Left lobe of liver (tissue), 2 donors: ENCODE measurements around the gene LRBA. TPM values are rescaled to one million over a fixed set of nuclear protein-coding genes. Genes with fewer than 3 reads are reported as not detected.
"Not testable (repeated sequence)": the region's sequence is repeated elsewhere in the genome, so short reads cannot be mapped to it uniquely, and the experiment has no call there.

Experiments used
- ATAC-seq: fragments of 200-7000 bp; cut with Tn5 transposase; one replicate; pipeline ENCODE4 v1.9.1; 2020; ENCODE audit warnings: mild to moderate bottlenecking, moderate library complexity
- DNase-seq: peaks from one replicate; pipeline ENCODE4 v3.0.0-alpha.2; 2020; ENCODE audit warnings: low spot score
- total RNA-seq: library from RNA; stranded (reverse); gene quantifications from one replicate; pipeline ENCODE4 v1.2.1, GENCODE V29; 2021
- donor health status: DM: no; HTN: no; CAD: no; lungs with moderate emphysema.
- donor health status: DM: no; HTN: yes; CAD: no.

Gene LRBA
- total RNA-seq, 1 donor from 2014 or later, result 26.7 TPM

DNA sequence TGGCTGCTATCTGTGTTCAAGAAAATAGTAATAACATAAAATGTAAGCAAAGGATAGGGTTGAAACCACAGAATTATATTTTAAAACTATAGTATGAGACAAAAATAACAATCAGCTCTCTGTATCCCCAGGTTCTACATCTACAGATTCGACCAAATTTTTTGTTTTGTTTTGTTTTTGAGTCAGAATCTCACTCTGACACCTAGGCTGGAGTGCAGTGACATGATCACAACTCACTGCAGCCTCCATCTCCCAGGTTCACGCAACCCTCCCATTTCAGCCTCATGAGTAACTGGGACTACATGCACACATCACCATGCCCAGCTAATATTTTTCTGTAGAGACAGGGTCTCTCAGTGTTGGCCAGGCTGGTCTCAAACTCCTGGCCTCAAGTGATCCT is 319.9 kb downstream of the LRBA start:
- DNase-seq, result no peak
- no peak for ATAC-seq

DNA sequence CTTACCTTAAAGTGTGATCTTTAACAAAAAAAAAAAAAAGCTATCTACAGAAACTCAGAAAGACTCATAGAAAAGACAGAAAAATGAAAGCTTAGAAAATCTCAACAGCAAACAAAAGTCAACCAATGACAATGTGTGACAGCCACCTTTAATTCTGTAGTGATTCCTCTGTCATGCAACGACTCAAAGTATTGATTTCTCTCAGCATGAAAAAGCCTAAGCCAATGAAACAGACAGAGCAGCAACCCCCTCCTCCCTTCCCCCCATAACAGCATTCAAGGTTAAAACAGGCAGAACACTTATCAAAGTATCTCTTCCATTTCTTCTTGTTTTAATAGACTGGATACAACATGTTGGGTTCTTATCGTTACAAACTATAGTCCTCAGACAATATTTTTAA is 320.6 kb downstream of the LRBA start:
- peak; percentile 63 for ATAC-seq
- DNase-seq, result no peak

DNA sequence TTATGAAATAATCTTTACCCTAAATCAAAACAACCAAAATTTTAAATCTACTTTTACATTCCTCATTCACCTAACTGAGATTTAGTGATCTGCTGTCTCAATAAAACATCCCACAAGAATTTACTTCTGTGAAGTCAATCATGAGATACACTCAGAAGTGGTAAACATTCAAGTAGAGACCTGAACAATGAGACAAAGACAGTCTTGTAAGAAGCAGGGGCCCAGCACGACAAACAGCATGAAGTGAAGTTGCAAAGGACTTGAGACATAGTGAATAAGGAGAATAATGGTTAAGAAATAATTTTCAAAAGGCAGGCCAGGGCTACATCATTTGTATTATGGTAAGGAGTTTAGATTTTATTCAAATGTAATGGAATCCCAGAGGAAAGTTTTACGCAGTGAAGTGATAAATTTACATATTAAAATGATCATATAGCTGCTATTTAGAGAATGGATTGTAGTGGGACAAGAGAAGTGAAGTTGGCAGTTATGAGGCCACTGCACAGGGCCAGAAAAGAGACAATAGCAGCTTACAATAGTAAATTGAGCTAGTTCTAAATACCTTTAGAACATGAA is 331.2 kb downstream of the LRBA start:
- DNase-seq, result no peak
- no peak for ATAC-seq

DNA sequence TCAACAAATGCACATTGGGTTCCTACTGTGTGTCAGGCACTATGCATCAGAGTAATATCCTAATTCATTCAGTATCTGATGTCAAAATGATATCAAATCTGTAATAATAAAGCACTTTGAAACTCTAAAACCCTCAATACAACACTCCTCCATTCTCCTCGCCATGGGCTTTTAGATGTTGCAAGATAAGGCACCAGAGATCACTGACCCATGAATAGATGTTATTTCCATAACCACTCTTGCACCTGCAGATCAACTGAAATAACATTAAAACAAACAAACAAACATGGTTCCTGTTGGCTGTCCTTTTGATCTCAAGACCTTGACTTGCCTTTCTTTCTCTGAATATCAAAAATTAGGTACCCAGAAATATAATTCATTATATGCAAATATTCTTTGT is 333.0 kb downstream of the LRBA start:
- DNase-seq (no peak), ATAC-seq (no peak)

DNA sequence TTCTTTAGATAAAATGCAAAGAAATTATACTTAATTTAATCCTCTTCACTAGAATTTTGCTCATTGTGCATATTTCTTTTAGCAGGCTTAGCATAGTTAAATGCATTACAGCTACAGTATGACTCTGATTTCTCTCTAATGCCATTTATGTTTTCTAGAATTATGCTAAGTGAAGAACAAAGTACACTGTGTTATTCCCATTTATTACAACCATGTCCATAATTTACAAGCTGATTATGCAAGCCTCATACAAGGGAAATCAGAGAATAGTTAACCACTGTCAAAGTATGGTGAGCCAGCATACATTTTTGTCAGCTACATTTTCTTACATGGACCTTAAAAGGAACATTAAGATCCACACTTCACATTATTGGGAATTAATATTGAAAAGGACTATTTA is 334.0 kb downstream of the LRBA start:
- DNase-seq (no peak), ATAC-seq (no peak)

DNA sequence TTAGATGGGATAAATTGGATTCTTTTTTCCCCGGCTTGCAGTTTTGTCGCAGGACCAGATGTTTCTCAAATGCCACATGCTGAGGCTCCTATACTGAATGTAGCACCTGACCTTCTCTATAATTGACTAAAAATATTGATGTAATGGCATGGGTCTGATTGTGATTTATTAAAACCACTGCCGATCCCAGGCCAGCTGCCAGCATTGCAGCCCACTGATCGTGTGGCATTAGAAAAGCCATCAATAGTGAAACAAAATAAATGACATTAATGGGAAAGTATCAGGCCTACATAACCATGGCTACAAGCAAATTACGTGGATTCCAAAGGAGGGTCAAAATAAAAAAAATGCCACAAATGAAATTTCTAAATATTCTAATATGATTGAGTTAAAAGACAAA is 334.4 kb downstream of the LRBA start:
- ATAC-seq, result no peak
- DNase-seq, result no peak

DNA sequence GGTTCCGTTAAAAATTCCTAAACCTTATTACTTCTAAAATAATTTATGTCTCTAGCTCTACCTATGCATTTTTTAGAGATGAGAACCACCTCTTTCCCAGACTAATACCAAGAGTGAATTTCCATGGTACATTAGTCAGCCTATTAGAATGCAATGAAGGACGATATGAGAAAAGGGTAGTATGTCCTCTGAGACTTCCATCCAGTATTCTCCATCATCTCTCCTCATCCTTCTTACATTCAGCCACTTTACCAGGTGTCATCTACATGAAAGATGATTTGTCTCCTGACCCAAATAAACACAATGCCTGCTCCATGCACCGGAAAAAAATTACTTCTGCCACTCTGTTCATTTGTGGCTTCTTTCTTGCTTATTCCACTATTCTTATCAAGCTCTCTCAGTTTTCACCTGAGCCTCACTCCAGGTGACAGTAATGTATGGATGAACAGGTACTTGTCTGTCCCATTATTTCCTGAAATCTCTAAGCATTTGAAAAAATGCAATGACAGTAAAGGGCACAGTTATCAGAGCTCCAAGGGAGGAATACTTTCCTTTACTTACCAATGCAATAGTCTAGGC is 335.2 kb downstream of the LRBA start:
- ATAC-seq, result peak; percentile 45
- no peak for DNase-seq

DNA sequence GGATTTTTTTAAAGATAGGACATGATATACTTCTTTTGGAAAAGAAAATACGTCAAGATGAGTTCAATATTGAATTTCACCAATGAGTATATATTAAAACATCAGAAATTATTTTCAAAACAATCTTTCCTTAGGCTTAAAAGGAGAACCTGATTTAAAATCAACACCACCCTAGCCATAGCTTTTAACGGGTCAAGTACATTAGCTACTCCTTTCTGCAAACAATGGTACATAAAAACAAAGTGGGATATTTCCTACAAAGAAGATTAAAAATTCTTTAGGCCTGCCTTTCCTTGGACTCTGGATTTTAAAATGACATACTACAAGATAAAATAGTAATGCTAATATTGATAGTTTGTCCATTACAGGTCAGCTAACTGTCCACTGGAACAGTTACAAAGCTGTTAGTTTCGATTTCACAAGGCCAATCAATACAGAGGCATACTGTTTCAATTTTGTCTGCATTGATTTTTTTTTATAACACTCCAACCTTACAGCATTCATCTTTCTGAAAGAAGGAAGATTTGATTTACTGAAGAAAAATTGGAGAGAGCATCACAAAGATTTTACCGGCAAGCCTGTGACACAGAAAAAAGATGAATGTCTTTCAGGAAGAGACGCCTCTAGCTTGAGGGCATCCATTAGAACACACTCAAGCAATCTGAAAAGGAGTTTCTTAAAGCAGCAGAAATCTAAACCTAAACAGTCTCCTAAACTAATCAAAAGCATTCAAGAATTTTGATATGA is 335.9 kb downstream of the LRBA start:
- ATAC-seq, result peak; percentile 89
- no peak for DNase-seq

DNA sequence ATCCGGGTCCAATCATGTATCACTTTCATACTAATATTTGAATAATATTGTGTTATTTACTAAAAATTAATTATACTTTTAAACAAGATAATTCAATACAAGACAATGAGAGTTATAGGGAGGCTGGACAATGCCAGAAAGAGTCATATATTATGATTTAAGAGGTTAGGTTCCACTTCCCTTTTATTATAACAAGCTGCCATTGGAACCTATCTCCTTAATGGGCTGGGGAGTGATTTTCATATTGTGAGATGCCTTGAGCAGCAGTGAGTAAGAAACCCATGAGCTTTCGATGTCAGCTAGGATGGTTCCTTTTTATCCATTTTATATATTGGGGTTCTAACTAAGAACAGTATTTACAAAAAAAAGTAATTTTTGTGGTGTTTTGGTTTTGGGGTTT is 341.3 kb downstream of the LRBA start:
- DNase-seq (no peak), ATAC-seq (no peak)

DNA sequence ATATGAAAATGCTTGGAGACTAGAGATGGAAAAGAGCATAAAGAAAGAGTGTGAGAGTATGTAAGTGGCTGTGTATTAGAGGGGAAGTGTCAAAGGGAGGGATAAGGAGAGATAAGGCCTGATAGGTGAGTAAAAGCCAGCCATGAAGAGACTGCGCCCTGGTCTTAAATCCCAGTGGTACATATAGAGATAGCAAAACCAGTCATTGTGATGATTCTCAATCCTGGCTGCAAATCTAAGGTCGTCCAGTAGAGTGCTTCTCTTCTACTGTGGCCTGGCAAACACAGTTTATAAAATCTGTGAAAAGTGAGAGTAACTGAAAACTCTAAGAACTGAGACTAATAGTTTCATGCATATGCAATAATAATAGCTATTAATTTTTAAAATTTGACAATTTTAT is 346.3 kb downstream of the LRBA start:
- DNase-seq (no peak), ATAC-seq (no peak)

DNA sequence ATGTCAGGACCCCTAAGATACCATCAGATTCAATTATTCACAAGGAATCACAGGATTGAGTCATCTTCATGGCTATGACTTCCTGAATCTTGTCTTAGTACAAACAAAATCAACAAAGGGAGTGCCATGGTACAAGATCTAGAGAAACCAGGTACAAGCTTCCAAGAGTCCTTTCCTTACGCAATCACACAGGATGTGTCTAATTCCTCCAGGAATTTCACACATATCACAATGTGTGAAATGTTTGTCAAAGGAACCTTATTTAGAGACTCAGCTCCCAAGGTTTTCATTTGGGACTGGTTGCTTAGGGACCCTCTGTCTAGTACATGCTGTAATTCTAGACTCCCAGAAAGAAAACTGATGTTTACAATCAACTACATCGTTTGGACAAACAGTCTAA is 350.1 kb downstream of the LRBA start:
- DNase-seq (no peak), ATAC-seq (no peak)

DNA sequence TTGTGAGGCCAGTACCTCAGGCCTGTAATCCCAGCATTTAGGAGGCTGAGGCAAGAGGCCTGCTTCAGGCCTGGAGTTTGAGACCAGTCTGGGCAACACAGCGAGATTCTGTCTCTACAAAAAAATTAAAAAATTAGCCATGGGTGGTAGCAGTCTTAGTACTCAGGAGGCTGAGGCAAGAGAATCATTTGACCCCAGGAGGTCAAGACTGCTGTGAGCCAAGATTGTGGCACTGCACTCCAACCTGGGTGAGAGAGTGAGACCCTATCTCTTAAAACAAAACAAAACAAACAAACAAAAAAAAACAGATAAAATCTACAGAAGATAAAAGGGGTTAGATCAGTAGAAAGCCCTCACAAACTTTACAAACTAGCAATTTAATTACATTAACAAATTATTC is 352.4 kb downstream of the LRBA start:
- no peak for DNase-seq
- ATAC-seq, result no peak

DNA sequence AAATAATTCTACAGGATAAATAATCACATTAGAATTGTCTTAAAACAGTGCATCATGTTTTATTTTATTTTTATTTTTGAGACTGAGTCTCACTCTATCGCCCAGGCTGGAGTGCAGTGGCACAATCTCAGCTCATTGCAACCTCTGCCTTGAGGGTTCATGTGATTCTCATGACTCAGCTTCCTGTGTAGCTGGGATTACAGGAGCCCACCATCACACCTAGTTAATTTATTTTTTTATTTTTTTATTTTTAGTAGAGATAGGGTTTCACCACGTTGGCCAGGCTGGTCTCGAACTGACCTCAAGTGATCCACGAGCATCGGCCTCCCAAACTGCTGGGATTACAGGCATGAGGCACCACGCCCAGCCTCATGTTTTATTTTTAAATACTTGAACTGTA is 353.5 kb downstream of the LRBA start:
- not testable (repeated sequence) for DNase-seq, ATAC-seq

DNA sequence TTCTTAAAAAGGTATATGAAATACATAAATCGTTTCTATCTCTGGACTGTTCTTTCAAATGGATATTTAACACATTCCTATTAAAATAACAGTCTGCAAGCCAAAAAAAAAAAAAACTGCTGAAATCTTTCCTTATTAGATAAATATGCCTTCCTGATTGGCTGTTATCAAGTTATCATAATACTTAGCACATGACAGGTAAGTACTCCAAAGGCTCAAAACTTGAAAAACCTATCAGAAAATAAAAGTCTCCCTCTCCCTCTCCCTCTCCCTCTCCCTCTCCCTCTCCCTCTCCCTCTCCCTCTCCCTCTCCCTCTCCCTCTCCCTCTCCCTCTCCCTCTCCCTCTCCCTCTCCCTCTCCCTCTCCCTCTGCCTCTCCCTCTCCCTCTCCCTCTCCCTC is 356.8 kb downstream of the LRBA start:
- not testable (repeated sequence) for ATAC-seq

DNA sequence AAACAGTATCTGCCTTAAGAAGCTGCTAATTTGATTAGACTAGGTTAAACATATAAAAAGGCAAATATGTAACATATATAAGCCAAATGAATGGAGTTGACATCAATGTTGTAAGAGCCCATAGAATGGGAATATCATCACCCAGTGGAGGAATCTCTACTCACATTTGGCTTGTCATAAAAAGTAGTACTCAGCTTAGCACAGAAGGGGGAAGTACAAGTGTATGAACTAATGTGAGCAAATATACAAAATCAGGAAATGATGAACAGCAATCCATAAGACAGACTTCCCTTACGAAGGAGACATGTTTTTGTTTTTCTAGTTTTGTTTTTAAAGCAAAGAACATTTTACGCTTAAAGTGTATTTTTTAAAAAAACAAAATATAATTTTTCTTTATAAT is 358.2 kb downstream of the LRBA start:
- DNase-seq (no peak), ATAC-seq (no peak)

More for the DNA sequence above, 356.8 kb downstream of the LRBA start:
- DNase-seq, result not testable (repeated sequence)

DNA sequence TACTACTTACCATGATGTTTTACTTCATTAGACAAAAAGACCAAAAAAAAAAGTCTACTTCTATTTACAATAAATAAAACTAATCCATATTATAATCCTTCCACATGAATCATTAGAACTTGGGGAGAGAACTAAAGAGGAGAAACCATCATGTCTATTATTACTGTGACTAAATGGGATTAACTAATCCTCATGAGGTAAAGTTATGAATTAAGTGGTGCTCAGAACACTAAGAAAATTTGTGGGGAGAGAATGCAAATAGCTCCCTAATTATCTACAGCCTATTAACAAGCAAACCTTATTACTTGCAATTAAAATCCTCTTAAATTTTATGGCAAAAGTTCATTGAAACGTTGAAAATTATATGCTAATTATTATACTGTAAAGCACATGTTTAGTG is 364.3 kb downstream of the LRBA start:
- ATAC-seq, result no peak
- no peak for DNase-seq

DNA sequence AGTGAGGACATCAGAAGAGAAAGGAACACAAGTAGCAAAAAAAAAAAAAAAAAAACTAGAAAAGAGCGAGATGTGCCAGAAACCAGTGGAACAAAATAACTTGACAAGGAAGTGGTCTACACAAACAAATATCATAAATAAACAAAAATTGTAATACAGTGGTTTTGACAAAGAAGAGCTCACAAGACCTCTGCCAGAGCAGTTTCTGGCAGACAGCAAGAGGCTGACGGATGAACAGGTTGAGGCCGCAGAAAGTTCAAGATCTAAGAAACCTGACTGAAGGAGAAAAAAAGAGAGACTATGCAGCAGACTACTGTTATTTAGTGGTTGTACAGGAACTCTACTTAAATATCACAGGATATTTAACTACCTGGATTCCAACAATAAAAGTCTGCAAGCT is 367.0 kb downstream of the LRBA start:
- ATAC-seq, result no peak
- no peak for DNase-seq

DNA sequence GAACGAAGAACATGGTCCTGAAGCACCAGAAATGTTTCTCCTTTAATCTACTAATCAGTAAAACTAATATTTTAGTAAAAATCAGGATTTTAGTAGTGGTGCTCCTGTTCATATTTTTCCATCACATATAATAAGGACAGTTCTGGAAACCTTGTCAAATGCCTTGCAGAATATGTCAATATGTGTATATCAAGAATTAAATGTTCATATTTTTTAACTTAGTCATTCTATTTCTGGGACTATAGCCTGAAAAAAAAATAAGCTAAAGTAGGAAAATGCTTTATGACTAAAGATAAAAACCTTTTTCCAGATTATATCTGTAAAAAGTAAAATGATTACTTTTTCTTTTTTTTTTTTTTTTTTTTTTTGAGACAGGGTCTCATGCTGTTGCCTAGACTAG is 368.1 kb downstream of the LRBA start:
- ATAC-seq, result no peak

DNA sequence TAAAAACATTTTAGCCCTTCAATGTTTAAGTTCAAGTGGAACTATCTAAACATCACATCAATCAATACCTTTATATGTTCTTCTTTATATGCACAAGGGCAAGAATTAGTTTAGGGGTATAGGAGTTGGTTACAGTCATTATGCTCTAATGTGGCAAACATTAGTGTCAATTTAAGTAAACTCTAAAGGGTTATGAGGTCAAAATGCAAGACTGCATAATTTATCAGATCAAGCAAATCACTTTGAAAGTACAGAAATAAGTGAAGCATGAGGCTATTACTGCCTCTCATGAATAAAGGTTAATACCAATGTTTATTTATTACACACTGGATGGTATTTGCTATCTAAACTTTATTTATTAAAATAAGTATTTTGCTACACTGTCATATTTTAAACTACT is 373.5 kb downstream of the LRBA start:
- DNase-seq, result no peak
- ATAC-seq, result no peak

More for the DNA sequence above, 368.1 kb downstream of the LRBA start:
- no peak for DNase-seq

DNA sequence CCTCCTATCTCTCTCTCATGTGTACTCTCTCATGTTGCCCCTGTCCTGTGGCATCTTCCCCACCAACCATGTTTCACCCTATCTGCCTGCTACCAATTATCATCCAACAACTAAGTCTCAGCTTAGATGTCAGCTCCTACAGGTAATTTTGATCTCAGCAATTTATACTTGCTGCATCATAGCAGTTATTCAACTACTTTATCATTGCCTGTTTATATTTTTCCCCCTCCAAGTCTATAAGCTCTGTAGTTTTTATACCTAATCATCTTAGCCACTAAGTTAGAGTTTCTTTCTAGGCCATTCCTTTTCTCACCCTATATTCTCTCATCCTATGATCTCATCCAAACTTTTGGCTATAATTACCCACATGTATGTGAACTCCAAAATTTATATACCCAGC is 382.4 kb downstream of the LRBA start:
- ATAC-seq (no peak), DNase-seq (no peak)

DNA sequence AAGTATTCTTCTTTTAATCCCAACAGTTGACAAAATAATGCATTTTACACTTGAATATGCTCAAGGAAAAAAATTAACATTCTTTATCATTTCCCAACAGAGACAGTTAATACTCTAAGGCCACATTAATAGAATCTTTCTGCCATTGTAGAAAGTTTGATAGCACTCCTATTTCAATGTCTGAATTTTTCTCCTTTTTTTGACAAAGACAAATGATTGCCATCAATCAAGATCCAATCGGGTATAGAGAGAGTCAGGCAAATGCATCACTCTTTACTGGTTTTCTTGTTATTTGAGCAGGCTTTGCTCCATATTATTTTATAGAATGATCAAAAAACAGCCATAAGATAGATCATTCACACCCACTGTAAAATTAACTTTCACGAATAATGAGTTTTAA is 387.0 kb downstream of the LRBA start:
- ATAC-seq (no peak), DNase-seq (no peak)

DNA sequence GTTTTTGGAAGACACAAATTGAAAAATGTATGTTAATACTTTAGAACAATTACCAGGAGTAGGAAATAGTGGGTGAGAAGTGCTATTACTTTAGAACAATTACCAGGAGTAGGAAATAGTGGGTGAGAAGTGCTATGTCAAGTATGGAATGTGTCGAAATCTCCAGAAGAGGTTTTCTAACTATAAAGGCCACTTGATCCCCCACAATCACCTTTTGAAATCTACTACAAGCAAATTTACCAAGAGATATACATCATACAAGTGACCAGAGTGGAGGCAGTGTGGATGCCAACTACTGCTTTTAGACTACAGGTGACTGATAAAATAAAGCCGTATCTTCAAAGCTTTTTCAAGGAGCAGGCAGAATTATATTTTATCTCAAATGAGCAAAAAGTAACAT is 390.1 kb downstream of the LRBA start:
- no peak for ATAC-seq
- no peak for DNase-seq

DNA sequence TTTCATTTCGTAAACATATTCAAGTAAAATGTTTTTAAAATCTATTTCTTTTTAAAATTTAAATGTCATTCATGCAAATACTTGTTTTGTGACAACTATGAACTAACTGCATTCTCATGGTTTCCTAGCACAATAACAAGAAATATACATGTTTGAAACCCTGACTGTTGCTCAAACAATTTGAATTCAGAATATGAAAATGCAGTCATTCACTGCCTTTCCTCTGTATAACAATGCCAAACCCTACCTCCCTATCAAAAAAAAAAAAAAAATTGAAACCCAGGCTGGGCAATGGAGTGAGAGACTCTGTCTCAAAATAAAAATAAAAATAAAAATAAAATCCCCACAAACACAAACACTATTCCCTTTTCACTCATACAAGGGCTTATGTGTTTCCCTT is 391.0 kb downstream of the LRBA start:
- ATAC-seq, result no peak
- DNase-seq, result no peak
